ENCODE results near the gene SLC16A8.

GRCh38 chr22:38056969-38057891, 26.8 kb downstream of the SLC16A8 start, which contains the start of gene PICK1:
- TF ChIP-seq CTCF (IDR thresholded peaks at IDR 0.05) = peak in 3 of 4 experiments; percentile 26 to 47 (median 34)
- TF ChIP-seq POLR2A (IDR thresholded peaks at IDR 0.05) = peak in 1 of 2 donors; percentile 15

Data from gastroesophageal sphincter (tissue), 3 donors.